T-helper 1 cell treated with Interleukin-12 subunit alpha and Interleukin-12 subunit beta and Interleukin-4 antibody, amounts not matched to agents 30 ng/mL and 1 ng/mL, for 36 hours (primary cell): ENCODE data around the gene ABL2. TPM values are rescaled to one million over a fixed set of nuclear protein-coding genes. Genes with fewer than 3 reads are reported as not detected.
"Not testable (repeated sequence)": the region's sequence is repeated elsewhere in the genome, so short reads cannot be mapped to it uniquely, and the experiment has no call there.

Experiments
- intact Hi-C: fragments of 100-400 bp; cut with micrococcal nuclease; formaldehyde crosslinking; loops from one replicate; pipeline ENCODE4 v1.15.1; 2024
- total RNA-seq: library from RNA; stranded (reverse); gene quantifications from 2 replicates; pipeline ENCODE4 v1.2.3, GENCODE V29; 2022

The ABL2 gene
- total RNA-seq: 10.0 and 12.6 TPM in 2 replicates

DNA sequence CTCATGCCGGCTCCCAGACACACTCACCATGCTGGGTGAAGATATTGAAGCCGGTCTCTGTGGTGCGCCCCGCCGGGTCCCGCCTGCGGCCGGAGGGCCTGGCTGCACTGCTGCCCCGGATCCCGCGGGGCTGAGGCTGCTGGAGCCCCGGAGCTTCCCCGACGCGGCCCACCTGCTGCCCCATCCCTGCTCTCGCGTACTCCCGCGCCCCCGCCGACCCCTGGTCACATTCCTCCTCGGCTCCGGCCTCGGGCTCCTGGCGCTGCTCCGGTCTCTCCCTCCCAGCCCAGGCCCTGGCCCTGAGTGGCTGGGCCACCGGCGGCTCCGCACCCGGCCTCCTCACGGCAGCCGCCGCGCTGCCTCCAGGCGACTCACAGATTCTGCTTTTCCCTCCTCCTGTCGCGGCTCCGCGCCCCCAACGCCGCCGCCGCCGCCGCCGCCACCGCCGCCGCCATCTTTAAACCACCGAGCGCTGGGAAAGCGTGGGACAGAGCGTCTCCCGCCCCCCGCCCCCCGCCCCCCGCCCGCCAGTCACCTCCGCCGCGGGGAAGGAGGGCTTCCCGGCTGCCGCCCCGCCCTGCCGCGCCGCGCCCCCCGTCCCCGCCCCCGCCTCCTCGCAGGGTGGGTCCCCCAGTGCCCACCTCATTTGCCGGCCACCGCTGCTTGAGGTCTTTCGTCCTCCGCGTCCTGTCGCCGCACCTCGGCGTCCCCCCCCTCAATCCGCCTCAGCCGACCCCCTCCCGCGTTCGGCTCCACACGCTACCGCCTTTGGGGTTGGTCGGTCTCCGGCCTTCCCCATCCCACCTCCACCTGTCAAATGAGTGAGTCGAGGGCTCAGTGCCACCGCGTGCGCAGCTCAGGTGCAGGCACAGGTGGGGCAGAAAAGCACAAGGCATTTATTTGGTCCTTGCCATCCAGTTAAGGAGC, at the start of gene ABL2:
Gene ABL2, minus strand, starts transcription at position 464 of the 927 bp plus-strand sequence. Its CDS starts 280 bp downstream, at position 184.
- intact Hi-C loops: loop anchor here (1.0 to 10.0 kb wide), 9 partner anchors 35 to 695 kb away; partner anchors contain the start of gene FAM20B

DNA sequence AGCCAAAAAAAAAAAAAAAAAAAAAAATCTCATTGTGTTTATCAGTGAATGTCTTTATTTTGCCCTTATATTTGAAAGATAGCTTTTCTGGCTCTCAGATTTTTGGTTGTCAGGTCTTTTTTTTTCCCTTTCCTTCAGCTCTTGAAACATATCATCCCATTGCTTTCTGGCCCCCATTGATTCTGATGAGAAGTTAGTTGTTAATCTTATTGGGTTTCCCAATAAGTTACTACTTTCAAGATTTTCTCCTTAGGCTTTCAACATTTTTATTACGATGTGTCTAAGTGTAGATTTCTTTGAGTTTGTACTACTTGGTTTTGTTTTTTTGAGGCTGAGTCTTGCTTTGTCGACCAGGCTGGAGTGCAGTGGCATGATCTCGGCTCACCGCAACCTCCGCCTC, 49.4 kb upstream of the ABL2 start:
- intact Hi-C loops: no loop called here

DNA sequence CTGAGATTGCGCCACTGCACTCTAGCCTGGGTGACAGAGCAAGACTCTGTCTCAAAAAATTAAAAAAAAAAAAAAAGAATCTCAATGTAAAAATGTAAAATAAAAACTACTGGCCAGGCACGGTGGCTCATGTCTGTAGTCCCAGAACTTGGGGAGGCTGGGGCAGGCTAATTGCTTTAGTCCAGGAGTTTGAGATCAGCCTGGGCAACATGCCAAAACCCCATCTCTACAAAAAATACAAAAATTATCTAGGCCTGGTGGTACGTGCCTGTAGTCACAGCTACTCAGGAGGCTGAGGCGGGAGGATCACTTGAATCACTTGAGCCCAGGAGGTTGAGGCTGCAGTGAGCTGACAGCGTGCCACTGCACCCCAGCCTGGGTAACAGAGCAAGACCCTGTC, 44.9 kb upstream of the ABL2 start:
- intact Hi-C loops: not testable (repeated sequence)

GRCh38 chr1:179269071-179269470, 39.6 kb upstream of the ABL2 start:
- intact Hi-C loops: no loop called here

DNA sequence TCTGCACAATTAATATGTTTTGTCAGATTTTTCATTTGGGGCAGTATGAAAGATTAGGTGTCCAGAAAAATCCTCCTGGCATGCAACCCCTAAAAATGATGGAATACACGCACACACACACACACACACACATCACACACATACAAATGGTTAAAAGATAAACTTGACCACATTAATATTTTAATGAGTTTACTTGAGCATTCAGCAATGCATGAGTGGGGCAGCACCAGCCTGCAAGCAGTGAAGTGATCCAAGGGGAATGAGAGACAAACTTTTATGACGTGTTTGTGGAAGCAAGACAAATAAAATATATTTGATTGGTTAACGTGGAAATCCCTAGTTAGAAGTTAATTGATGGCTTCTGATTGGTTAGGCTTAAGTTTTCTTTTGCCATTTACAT, 35.0 kb upstream of the ABL2 start:
- intact Hi-C loops: no loop called here

DNA sequence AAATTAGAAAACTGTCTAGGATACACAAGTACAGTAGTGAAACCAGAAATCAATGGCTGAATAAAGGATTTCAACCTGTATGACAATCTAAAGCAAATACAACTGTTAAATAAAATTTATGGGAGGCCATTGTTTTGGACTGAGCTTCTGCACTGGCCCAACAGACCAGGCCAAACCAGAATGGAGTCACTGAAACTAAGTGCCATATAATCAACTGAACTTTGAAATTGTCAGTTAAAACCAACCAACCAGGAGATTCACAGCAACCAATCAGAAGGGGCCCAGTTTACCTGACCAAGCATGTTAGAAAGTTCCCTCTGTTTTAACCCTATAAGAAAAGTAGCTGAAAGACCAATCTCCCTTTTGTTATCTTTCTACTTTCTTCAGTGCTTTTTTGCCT, 33.6 kb upstream of the ABL2 start:
- intact Hi-C loops: no loop called here

DNA sequence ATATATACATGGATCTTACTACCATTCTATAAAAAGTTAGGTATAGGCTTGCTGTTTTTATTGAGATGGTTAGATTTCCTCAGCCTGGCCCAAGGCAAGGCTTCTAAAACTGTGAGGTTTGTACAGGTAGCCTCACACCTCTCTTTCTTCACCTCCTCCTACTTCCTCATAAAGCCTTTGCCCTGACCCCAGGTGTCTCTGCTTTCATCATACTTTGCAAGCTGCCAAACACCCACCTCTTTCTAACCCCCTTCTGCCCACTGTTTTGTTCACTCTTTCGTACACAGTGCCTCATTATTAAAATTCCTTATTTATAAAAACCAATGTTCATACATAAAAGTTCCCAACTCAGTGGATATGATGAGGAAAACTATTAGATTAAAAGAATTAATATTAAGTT, 32.7 kb upstream of the ABL2 start:
- intact Hi-C loops: no loop called here

GRCh38 chr1:179253286-179253972, 24.0 kb upstream of the ABL2 start:
- intact Hi-C loops: no loop called here

DNA sequence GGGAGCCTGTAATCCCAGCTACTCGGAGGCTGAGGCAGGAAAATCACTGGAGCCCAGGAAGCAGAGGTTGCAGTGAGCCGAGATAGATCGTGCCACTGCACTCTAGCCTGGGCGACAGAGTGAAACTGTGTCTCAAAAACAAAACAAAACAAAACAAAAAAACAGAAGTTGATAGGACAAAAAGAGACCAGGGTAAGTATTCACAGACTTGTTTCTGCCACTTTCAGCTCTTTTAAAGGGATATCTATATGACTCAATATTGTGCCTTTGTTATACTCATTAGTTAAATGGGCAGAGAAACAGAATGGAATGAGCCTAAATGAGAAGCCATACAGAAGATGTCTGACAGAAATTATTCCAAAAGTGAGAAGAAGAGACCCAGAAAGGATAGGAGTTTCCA, 23.1 kb upstream of the ABL2 start:
- intact Hi-C loops: no loop called here

- intact Hi-C loops: loop anchor here (1.0 kb wide), 1 partner anchor 118 kb away; no protein-coding TSS in a partner anchor
Measured at GRCh38 chr1:179251675-179252074, 22.2 kb upstream of the ABL2 start.

GRCh38 chr1:179247923-179248322, 18.4 kb upstream of the ABL2 start:
- intact Hi-C loops: no loop called here

DNA sequence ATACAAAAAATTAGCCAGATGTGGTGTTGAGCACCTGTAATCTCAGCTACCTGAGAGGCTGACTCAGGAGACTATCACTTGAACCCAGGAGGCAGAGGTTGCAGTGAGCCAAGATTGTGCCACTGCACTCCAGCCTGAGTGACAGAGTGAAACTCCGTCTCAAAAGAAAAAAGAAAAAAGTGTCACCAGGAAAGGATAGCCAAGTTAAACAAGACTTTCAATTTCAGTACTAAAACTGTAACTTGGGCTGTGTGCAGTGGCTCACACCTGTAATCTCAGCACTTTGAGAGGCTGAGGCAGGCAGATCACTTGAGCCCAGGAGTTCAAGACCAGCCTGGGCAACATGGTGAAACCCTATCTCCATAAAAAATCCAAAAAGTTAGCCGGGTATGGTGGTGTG, 15.9 kb upstream of the ABL2 start:
- intact Hi-C loops: not testable (repeated sequence)

GRCh38 chr1:179241530-179242097, 12.1 kb upstream of the ABL2 start:
- intact Hi-C loops: no loop called here

- intact Hi-C loops: loop anchor here (10.0 kb wide), 1 partner anchor 702 kb away; no protein-coding TSS in a partner anchor
Measured at GRCh38 chr1:179237222-179237621, 7.7 kb upstream of the ABL2 start.

DNA sequence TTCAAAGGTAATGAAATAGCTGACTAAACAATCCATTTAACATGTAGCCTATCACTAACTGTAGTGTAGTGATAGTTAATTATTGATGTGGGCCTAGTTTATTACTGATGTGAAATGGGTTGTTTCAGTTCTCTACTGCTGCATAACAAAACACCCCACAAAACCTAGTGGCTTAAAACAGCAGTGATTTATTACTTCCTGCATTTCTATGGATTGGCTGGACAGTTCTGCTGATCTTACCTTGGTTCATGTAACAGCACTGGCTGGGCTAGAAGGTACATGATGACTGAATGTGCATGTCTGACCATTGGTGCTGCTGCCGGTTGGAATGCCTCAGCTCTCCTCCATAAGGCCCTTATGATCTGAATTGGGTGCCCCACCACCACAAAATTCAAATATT, 5.4 kb upstream of the ABL2 start:
- intact Hi-C loops: loop anchor here (10.0 kb wide), 1 partner anchor 700 kb away; no protein-coding TSS in a partner anchor

- intact Hi-C loops: loop anchor here (10.0 kb wide), 1 partner anchor 697 kb away; no protein-coding TSS in a partner anchor
Measured at GRCh38 chr1:179231923-179232322, 2.4 kb upstream of the ABL2 start.

GRCh38 chr1:179230721-179231120, 1.2 kb upstream of the ABL2 start:
- intact Hi-C loops: loop anchor here (1.0 to 10.0 kb wide), 3 partner anchors 64 to 696 kb away; no protein-coding TSS in a partner anchor

DNA sequence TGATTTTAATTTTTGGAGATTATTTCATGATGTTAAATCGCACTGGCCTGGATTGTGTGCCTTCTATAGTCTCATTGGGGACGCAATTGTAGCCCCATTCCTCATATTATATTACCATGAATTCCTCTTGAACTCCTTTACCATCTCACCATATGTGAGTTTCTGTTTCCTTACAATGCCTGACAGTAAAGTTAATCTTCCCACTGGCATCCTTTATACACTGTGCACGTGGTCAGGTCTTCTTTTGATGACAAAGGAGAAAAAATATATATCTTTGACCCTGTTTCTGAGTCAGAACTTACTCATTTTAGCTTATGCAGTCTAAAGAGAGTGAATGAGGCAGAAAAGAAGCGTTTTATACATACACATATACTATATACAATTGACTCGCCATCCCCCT, 774 bp upstream of the ABL2 start:
- intact Hi-C loops: loop anchor here (1.0 to 10.0 kb wide), 3 partner anchors 64 to 695 kb away; no protein-coding TSS in a partner anchor

- intact Hi-C loops: loop anchor here (1.0 to 5.0 kb wide), 8 partner anchors 34 to 500 kb away; partner anchors contain the start of gene FAM20B
Measured at GRCh38 chr1:179228783-179229213, 679 bp downstream of the ABL2 start.

- intact Hi-C loops: loop anchor here (5.0 kb wide), 2 partner anchors 84 to 199 kb away; partner anchors contain the start of gene FAM20B
Measured at GRCh38 chr1:179226738-179227137, 2.7 kb downstream of the ABL2 start.

- intact Hi-C loops: not testable (repeated sequence)
Measured at GRCh38 chr1:179224466-179224865, 5.0 kb downstream of the ABL2 start.
